Measurements from ENCODE around the gene SPHK2.
"Not testable (repeated sequence)": the region's sequence is repeated elsewhere in the genome, so short reads cannot be mapped to it uniquely, and the experiment has no call there.

The SPHK2 gene, protein sequence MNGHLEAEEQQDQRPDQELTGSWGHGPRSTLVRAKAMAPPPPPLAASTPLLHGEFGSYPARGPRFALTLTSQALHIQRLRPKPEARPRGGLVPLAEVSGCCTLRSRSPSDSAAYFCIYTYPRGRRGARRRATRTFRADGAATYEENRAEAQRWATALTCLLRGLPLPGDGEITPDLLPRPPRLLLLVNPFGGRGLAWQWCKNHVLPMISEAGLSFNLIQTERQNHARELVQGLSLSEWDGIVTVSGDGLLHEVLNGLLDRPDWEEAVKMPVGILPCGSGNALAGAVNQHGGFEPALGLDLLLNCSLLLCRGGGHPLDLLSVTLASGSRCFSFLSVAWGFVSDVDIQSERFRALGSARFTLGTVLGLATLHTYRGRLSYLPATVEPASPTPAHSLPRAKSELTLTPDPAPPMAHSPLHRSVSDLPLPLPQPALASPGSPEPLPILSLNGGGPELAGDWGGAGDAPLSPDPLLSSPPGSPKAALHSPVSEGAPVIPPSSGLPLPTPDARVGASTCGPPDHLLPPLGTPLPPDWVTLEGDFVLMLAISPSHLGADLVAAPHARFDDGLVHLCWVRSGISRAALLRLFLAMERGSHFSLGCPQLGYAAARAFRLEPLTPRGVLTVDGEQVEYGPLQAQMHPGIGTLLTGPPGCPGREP

GRCh38 chr19:48618916-48619691, at the start of gene SPHK2, which contains the start of gene RPL18:
Gene SPHK2, plus strand, starts transcription at chr19:48619506. Its CDS starts 1,009 bp downstream, at chr19:48620515.
Gene RPL18, minus strand, starts transcription at chr19:48619178. Its CDS starts 35 bp downstream, at chr19:48619143.
- DNase-seq (ENCODE audit: low read depth in 2 of 3, low spot score in 1 of 3), result peak; percentile 89 to 94 (median 92)

DNA sequence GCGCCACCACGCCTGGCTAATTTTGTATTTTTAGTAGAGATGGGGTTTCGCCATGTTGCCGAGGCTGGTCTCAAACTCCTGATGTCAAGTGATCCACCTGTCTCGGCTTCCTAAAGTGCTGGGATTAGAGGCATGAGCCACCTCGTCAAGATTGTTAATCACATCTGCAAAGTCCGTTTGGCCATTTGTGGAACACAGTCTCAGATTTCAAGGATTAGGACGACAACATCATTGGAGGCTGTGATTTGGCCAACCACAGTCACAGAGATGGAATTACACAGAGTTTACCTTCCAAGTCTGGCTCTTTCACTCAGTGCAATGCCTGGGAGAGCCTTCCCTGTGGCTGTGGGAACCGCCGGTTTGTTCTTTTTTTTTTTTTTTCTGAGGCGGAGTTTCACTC, 49.5 kb upstream of the SPHK2 start:
- DNase-seq (ENCODE audit: low read depth in 2 of 3, low spot score in 1 of 3), result no peak

GRCh38 chr19:48571378-48572162, 47.7 kb upstream of the SPHK2 start:
- DNase-seq (ENCODE audit: low read depth in 2 of 3, low spot score in 1 of 3), result no peak

DNA sequence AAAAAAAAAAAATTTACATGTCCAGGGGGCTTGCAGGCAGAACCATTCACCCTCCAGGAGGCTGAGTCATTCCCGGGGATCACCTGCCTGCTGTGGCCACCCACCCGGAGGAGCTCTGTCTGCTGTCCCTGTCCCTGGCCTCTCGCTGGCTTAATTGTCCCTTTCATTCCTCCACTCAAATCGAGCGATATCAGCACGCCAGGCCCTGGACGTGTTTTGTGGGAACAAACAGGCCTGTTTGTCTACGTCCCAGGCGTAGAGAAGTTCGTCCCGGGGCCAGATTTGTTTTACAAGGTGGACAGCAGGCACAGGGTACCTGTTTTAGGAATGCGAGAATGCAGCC, 46.2 kb upstream of the SPHK2 start:
- DNase-seq (ENCODE audit: low read depth in 2 of 3, low spot score in 1 of 3), result no peak

DNA sequence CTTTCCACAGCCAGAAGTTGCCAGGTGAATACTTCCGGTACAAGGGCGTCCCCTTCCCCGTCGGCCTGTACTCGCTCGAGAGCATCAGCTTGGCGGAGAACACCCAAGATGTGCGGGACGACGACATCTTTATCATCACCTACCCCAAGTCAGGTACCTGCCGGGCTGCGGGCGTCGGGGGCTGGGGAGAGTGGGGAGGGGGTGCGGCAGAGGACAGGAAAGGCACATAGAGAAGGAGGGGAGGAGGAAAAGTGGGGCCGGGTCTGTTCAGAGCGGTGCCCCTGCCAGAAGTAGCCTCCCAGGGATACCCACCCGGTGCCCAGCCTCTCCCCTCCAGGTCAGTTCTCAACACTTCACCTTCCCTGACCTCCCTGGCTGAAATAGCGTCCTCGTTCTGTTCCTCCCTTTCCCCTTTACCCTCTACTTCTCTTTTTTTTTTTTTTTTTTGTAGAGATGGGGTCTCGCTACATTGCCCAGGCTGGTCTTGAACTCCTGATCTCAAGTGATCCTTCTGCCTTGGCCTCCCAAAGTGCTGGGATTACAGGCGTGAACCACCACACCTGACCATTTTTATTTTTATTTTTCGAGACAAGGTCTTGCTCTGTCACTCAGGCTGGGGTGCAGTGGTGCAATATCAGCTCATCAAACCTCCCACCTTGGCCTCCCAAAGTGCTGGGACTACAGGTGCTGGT, 43.2 kb upstream of the SPHK2 start:
- no peak for DNase-seq (ENCODE audit: low read depth in 2 of 3, low spot score in 1 of 3)

GRCh38 chr19:48577908-48578307, 41.4 kb upstream of the SPHK2 start:
- DNase-seq (ENCODE audit: low read depth in 2 of 3, low spot score in 1 of 3), result not testable (repeated sequence)

GRCh38 chr19:48578891-48579290, 40.4 kb upstream of the SPHK2 start:
- DNase-seq (ENCODE audit: low read depth in 2 of 3, low spot score in 1 of 3), result no peak

- DNase-seq (ENCODE audit: low read depth in 2 of 3, low spot score in 1 of 3), result no peak
Observed at GRCh38 chr19:48582168-48582567, 37.1 kb upstream of the SPHK2 start.

DNA sequence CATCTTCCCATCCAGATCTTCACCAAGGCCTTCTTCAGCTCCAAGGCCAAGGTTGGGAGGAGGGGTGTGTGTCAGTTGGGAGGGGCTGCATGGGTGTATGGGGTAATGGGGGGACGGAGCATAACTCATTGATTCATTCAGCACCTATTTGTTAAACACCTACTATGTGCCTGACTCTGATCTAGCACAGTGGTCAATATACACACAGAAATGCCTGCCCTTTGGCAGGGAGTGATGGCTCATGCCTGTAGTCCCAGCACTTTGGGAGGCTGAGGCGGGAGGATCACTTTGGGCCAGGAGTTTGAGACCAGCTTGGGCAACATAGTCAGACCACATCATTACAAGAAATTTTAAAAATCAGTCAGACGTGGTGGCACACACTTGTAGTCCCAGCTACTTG, 31.9 kb upstream of the SPHK2 start:
- no peak for DNase-seq (ENCODE audit: low read depth in 2 of 3, low spot score in 1 of 3)

DNA sequence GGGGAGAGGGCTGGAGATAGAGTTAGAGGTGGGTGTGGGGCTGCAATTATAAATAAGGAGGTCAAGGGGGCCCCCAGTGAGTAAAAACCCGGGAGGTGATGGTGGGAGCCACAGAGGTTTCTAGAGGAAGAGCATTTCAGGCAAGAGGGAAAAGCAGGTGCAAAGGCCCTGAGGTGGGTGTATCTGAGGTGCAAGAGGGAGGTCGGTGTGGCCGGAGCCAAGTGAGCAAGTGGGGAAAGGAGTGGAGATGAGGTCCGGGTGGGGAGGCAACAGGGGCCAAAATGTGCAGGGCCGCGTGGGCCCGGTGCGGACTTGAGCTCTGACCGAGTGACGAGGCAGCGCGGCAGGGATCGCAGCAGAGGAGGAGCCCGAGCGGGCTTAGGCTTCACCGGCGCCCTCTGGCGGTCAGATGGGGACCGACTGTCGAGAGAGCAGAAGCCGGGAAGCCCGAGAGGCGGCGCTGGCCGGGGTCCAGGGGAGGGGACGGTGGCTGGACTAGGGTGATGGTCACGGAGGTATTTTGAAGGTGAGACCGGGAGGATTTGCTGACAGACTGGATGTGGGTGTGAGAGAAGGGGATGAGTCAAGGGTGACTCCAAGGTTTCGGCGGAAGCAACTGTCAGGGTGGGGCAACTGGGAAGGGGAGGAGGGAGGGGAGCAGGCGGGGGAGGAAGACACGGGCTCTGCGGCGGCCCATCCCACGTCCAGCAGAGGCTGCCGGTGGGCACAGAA, 30.5 kb upstream of the SPHK2 start:
- DNase-seq (ENCODE audit: low read depth in 2 of 3, low spot score in 1 of 3), result peak; percentile 75 to 85 (median 85)

GRCh38 chr19:48591021-48591420, 28.3 kb upstream of the SPHK2 start:
- no peak for DNase-seq (ENCODE audit: low read depth in 2 of 3, low spot score in 1 of 3)

GRCh38 chr19:48595171-48595570, 24.1 kb upstream of the SPHK2 start:
- DNase-seq (ENCODE audit: low read depth in 2 of 3, low spot score in 1 of 3), result no peak

GRCh38 chr19:48595833-48596232, 23.5 kb upstream of the SPHK2 start:
- no peak for DNase-seq (ENCODE audit: low read depth in 2 of 3, low spot score in 1 of 3)

GRCh38 chr19:48596237-48596636, 23.1 kb upstream of the SPHK2 start:
- DNase-seq (ENCODE audit: low read depth in 2 of 3, low spot score in 1 of 3), result no peak

DNA sequence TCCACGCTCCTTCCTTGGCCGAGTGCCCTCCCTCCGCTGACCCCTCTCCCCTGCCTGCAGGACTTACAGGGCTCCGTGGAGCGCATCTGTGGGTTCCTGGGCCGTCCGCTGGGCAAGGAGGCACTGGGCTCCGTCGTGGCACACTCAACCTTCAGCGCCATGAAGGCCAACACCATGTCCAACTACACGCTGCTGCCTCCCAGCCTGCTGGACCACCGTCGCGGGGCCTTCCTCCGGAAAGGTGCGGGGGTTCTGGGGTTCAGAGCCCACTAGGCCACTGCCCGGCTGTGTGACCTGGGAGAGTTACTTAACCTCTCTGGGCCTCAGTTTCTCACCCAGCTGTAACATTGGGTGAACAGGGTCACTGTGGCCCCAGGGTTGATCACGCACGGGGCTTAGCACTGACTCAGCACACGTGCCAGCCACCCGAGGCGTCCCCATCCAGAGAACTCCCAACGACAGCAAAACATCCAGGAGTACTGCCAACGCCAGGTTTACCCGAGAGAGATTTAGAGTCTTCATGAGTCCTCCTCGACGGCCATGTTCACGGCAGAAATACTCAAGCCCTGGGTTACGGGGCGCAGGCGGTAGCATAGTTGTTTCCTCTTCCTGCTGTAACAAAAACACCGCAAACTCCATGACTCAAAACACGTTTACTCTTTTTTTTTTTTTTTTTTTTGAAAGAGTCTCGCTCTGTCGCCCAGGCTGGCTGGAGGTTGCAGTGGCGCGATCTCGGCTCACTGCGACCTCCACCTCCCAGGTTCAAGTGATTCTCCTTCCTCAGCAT, 22.4 kb upstream of the SPHK2 start:
- no peak for DNase-seq (ENCODE audit: low read depth in 2 of 3, low spot score in 1 of 3)

GRCh38 chr19:48598996-48599700, 20.2 kb upstream of the SPHK2 start:
- no peak for DNase-seq (ENCODE audit: low read depth in 2 of 3, low spot score in 1 of 3)

GRCh38 chr19:48600679-48601417, 18.5 kb upstream of the SPHK2 start:
- DNase-seq (ENCODE audit: low read depth in 2 of 3, low spot score in 1 of 3), result no peak

GRCh38 chr19:48603001-48603400, 16.3 kb upstream of the SPHK2 start:
- no peak for DNase-seq (ENCODE audit: low read depth in 2 of 3, low spot score in 1 of 3)
